8988T (cell line): ENCODE data around the gene BLNK.
"Not testable (repeated sequence)": the region's sequence is repeated elsewhere in the genome, so short reads cannot be mapped to it uniquely, and the experiment has no call there.

Experiments used
- DNase-seq: peaks from one replicate; pipeline ENCODE4 v3.0.0; 2011

The BLNK gene

DNA sequence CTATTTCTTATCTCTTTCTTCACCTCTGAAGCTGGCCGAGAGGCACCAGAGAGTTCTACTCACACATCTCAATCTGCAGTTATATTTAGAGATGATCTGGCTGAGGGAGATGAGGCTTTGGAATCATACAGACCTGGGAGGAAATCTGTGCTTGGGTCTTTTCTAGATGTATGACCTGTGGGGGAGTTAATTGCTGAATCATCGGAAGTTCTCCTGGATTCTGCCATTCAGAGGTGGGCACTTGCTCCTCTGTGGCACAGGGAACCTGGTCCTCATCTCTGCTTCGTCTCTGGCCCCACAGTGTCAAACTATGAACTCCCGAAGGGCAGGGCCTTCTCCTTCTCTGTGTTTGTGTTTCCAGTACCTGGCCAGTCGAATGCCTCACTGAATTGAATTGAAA, 52.5 kb downstream of the BLNK start:
- no peak for DNase-seq

DNA sequence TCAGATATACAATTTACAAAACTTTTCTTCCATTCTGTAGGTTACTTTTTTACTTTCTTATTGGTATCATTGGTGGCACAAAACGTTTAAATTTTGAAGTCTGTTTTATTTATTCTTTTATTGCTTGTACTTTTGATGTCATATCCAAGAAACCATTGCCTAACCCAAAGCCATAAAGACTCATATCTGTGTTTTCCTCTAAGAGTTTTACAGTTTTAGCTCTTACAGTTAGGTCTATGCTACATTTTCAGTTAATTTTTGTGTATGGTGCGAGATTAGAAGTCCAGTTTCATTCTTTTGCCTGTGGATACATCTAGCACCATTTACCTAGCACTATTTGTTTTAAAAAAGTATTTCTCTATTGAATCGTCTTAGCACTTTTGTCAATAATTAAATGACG, 53.7 kb downstream of the BLNK start:
- DNase-seq, result no peak

DNA sequence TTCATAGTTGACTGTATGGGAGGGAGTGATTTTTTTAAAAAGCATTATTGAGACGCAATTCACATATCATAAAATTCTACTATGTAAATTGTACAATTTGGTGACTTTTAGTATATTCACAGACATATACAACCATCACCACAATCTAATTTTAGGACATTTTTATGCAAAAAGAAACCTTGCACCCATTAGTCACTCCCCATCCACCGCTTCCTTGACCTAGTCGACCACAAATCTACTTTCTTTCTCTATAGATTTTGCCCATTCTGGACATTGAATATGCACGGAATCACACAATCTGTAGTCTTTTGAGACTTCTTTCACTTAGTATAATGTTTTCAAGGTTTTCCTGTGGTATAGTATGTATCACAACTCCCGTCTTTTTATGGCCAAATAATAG, 54.6 kb downstream of the BLNK start:
- DNase-seq, result no peak

DNA sequence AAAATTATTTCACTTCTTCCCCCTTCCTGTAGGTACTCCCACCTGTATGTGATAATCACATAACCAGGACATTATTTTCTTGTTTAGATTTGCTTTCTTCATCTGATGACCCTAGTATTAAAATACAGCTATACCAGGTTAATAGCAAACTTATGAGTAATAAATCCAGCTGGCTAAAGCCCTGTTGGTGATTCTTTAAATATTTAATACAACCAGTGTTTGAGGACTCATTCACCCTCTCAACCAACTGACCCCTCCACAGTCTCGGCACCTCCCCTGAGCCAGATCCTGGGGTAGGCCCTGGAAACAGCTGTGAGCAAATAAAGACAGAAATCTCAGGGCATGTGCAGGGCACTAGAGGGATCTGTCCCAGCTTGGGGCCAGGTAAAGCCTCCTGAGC, 58.5 kb downstream of the BLNK start:
- no peak for DNase-seq

DNA sequence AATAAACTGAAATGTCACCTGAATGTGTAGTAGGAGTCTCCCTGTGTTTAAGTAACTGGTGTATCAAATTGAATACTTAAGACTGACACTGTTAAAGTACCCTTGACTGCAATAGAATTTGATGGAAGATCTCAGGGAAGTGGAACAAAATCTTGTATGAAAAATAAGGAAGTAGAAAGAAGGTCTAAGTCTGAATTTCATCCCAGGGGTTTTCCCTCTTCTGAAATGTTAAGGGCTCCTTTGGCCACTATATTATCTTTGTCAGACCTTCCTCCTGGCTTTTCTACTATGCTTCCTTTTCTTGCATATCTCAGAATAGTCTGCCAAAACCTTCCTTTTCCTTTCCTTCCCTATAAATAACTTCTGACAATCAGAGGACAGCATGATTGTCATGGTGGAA, 59.6 kb downstream of the BLNK start:
- DNase-seq, result no peak

DNA sequence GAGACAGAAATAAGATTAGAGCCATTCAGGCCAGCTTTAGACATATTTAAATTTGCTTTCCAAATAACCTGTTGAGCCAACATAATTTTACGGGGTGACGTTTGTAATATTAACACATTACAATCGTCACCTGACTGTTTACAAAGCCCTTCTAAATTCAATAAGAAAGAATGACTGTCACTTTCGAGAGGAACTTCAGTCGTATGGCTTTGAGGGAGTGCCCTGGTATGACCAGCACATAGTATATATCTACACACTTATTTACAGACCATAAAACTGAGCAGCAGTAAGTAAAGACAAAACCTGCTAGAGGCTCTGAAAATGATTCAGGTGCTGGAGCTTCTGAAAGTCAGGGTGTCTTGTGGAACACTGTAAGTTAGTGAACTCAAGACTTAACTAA, 62.4 kb downstream of the BLNK start:
- no peak for DNase-seq

DNA sequence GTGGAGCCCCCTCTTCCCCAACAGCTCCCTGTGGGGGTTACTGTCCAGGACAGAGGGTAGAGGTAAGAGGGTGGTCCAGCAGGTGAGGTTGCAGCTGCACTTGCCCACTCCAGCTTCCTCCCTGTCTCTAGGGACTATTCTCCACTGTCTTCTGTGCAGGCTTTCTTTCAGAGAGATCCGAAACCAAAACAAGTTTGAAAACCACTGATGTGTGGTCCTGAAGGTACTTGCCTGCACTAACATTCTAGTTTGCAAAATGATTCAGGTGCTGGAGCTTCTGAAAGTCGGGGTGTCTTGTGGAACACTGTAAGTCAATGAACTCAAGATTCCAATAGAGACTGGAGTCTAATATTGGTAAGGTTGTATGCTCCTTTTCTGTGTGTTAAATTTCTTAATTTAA, 63.1 kb downstream of the BLNK start:
- no peak for DNase-seq

DNA sequence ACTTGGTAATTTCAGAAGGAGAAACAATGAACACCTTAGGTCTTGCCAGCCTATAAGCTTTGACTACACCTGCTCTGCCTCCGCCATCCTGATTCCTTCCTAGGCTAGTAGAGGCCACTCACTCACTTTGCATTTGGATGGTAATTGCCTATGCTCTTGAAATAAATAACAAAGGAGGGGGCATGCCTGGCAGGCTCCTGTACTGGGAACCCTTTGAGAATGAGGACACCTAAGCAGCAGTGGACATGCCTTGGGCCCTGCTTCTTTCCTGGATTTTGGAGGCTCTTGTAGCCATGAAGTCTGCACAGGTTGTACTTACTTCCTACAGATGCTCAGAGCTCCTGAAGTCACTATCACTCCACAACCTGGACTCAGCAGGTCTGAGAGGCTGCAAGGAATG, 65.8 kb downstream of the BLNK start:
- DNase-seq, result no peak

DNA sequence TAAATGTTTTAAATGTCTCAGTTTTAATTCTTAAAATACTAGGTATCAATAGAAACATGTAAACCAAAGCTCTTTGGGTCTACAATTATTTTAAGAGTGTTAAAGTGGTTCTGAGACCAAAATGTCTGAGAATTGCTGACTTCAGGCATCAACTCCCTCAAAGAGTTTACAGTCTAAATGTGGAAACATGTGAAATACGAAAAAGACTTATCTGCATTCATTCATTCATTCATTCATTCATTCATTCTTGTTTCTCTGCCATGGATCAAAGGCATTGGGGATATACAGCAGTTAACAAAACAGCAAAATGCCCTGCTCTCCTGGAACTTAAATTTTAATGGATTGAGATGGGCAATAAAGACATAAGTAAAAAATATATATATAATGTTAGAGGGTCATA, 69.8 kb downstream of the BLNK start:
- DNase-seq, result no peak

DNA sequence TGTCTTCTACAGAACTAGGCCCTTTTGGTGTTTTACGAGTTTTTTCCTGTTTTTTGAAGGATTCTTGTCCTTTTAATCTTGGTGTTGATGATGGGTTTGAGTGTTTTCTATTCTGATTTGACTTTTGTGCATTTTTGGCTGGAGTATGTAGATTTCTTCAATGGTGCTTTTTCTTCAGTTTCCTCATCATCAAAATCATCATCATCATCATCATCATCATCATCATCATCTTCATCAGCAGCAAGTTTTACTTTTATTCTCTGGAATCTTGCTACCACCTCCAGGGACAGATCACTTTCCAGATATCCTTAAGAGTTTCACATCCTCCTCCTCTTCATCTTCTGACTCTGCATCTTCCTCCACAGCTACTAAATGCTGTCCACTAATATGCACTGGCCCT, 81.9 kb downstream of the BLNK start:
- not testable (repeated sequence) for DNase-seq

DNA sequence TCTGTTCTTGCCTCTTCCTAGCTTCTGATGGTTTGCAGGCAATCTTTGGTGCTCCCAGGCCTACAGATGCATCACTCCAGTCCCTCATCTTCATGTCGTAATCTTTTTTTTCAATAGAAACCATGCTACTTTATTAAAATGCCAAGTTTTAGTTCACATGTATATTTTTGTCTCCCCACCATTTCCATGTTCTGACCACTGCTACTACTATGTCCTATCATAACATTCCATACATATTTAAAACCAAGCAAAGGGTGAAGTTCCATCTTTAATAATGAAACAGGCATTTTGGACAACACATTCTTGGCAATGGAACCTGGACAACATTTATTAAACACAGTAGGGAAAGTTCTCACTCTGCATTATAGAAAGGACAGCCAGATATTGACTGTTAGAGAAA, 82.5 kb downstream of the BLNK start:
- no peak for DNase-seq

DNA sequence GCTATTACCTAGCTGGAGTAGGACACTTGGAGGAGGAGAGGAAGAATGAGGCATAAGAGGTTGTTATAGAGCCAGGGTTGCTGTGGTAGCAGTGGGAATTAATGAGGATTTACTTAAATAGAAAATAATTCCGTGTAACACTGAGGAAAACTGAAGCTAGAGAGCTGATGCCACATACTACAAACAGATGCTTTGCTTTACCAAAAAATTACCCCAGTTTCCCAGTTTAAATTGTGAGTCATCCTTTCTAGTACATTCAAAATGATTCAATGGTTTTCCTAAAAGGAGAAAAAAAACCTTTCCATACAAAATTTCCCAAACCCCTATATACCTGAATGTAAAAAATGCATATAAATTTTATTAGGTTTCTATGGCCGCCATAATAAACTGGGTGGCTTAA, 82.9 kb downstream of the BLNK start:
- no peak for DNase-seq

DNA sequence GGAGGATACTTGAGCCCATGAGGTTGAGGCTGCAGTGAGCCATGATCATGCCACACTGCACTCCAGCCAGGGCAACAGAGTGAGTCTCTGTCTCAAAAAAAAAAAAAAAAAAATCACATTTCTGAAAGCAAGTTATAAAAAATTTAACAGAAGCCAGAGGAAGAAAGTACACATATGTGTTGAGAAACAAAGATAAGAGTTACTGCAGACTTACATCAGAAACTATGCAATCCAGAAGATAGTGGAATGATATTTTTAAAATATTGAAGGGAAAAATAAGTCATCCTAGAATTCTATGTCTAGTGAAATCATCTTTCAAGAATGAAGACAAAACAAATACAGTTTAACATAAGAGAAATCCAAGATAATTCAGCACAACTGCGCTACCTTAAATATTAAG, 94.4 kb downstream of the BLNK start:
- DNase-seq, result no peak

DNA sequence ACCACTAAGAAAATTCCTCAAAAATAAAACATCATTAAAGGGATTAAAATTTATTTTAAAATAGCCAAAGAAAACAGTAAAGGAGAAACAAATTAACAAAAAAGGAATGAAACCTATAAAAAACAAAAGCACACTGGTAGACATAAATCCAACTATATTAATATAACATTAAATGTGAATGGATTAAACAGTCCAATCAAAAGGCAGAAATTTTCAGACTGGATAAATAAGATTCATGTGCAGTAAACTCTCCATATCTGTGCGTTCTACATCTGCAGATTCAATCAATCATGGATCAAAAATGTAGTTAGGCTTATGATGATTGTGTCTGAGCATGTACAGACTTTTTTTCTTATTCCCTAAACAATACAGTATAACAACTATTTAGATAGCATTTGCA, 98.7 kb downstream of the BLNK start:
- DNase-seq, result no peak

DNA sequence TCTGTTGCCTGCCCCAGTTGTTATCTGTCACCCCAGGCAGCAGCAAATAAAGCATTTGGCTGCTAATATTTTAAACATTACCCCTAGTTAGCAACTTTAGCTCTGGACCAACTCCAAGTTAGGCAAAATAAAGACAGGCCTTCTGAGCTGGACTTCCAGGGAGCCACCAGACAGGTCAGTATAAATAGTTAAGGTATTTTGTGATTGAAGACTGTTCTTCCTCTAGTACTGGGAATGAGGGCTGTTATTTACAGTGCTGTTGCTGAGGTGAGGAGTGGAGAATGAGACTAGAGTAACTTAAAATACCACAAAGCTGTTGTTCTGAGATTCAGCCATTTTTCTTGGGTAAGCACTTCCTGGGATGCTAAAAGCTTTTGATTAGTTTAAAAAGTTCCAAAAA, 101.1 kb downstream of the BLNK start:
- no peak for DNase-seq

DNA sequence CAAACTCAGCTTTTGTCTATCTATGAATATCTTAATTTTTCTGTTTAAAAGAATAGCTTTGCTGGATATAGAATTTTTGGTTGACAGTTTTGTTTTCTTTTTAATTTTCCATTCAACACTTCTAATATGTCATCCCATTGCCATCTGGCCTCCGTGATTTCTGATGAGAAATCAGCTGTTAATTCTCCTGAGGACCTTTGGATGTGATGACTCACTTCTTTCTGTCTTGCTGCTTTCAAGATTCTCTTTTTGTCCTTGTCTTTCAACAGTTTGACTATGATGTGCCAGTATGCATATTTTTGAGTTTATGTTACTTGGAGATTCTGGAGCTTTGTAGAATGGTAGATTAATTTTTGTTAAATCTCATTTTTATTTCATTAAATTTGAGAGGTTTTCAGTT, 102.8 kb downstream of the BLNK start:
- DNase-seq, result no peak

DNA sequence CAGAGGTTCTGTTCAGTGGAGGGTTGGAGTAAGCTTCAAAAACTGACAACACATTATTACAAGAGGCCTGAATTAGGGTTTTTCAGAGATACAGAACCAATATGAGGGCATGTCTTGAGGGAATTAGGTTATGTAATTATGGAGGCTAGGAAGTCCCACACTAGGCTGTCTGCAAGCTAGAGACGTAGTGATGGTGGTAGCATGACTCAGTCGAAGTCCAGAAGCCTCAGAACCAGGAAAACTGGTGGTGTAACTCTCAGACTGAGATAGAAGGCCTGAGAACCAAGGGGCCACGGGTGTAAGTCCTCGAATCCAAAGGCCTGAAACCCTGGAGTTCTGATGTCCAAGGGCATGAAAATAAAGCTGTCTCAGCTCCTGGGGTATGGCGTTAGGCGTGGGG, 105.6 kb downstream of the BLNK start:
- no peak for DNase-seq

DNA sequence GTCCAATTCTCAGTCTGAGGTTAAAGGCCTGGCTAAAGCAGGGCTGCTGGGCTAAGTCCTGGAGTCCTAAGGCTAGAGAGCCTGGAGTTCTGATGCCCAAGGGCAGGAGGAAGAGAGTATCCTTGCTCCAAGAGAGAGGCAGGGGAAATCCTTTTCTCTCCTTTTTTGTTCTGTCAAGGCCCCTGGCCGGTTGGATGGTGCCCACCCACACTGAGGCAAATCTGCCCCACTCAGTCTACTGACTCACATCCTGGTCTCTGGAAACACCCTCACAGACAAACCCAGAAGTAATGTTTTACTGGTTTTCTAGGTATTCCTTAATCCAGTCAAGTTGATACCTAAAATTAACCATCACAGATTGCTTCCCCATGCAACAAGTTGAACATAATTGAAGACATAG, 118.3 kb downstream of the BLNK start:
- no peak for DNase-seq

DNA sequence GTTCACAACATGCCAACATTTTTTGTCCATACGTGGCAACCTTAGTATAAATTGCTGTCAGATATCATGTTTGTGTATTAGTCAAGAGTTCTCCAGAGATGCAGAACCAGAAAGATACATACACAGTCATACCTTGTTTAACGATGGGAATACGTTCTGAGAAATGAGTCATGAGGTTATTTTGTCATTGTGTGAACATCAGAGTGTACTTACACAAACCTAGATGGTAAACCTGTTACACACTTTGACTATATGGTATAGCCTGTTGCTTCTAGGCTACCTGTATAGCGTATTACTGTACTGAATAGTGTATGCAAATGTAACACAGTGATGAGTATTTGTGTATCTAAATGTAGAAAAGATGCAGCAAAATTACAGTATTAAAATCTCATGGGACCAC, 118.9 kb downstream of the BLNK start:
- DNase-seq, result no peak
